GM19455 (cell line): ENCODE measurements around the gene C4orf50.
"Not testable (repeated sequence)": the region's sequence is repeated elsewhere in the genome, so short reads cannot be mapped to it uniquely, and the experiment has no call there.

Source experiments
- ATAC-seq: cut with Tn5 transposase; IDR thresholded peaks from one replicate; pipeline ENCODE4 v1.9.1; 2021; ENCODE audit not compliant: unreplicated experiment

Gene C4orf50

GRCh38 chr4:5952975-5953951, 65.0 kb downstream of the C4orf50 start:
- ATAC-seq = no peak

GRCh38 chr4:5952286-5952974, 65.8 kb downstream of the C4orf50 start:
- no peak for ATAC-seq

- ATAC-seq = not testable (repeated sequence)
These were observed 71.6 kb downstream of the C4orf50 start for GRCh38 chr4:5946653-5947052.

GRCh38 chr4:5945936-5946335, 72.3 kb downstream of the C4orf50 start:
- no peak for ATAC-seq

- no peak for ATAC-seq
These were observed 73.1 kb downstream of the C4orf50 start for GRCh38 chr4:5945171-5945570.

GRCh38 chr4:5943561-5943960, 74.7 kb downstream of the C4orf50 start:
- no peak for ATAC-seq

GRCh38 chr4:5942947-5943346, 75.3 kb downstream of the C4orf50 start:
- ATAC-seq = no peak

- no peak for ATAC-seq
These were observed 76.6 kb downstream of the C4orf50 start for GRCh38 chr4:5941601-5942000.

- no peak for ATAC-seq
These were observed 77.6 kb downstream of the C4orf50 start for GRCh38 chr4:5940470-5941203.

GRCh38 chr4:5933996-5934831, 84.0 kb downstream of the C4orf50 start:
- ATAC-seq = no peak

- no peak for ATAC-seq
These were observed 85.1 kb downstream of the C4orf50 start for GRCh38 chr4:5933116-5933515.

GRCh38 chr4:5932035-5932568, 86.1 kb downstream of the C4orf50 start:
- ATAC-seq = no peak

GRCh38 chr4:5931526-5931925, 86.7 kb downstream of the C4orf50 start:
- ATAC-seq = no peak

- ATAC-seq = no peak
These were observed 87.4 kb downstream of the C4orf50 start for GRCh38 chr4:5930876-5931275.

- no peak for ATAC-seq
These were observed 87.8 kb downstream of the C4orf50 start for GRCh38 chr4:5930456-5930855.

- ATAC-seq = no peak
These were observed 89.3 kb downstream of the C4orf50 start for GRCh38 chr4:5928844-5929420.

- no peak for ATAC-seq
These were observed 90.0 kb downstream of the C4orf50 start for GRCh38 chr4:5928274-5928673.

- no peak for ATAC-seq
These were observed 90.5 kb downstream of the C4orf50 start for GRCh38 chr4:5927747-5928146.

- ATAC-seq = no peak
These were observed 91.1 kb downstream of the C4orf50 start for GRCh38 chr4:5927116-5927515.

- no peak for ATAC-seq
These were observed 91.6 kb downstream of the C4orf50 start for GRCh38 chr4:5926598-5926997.
